CD4-positive, alpha-beta T cell treated with Interleukin-15 for 4 hours (primary cell): ENCODE results near the gene EBF4.
"Not testable (repeated sequence)": the region's sequence is repeated elsewhere in the genome, so short reads cannot be mapped to it uniquely, and the experiment has no call there.

Experiments
- DNase-seq: peaks from one replicate; pipeline ENCODE4 v3.0.0-alpha.2; 2020; ENCODE audit warnings: low spot score

The EBF4 gene

GRCh38 chr20:2757969-2758368, 65.4 kb downstream of the EBF4 start:
- DNase-seq: no peak

DNA sequence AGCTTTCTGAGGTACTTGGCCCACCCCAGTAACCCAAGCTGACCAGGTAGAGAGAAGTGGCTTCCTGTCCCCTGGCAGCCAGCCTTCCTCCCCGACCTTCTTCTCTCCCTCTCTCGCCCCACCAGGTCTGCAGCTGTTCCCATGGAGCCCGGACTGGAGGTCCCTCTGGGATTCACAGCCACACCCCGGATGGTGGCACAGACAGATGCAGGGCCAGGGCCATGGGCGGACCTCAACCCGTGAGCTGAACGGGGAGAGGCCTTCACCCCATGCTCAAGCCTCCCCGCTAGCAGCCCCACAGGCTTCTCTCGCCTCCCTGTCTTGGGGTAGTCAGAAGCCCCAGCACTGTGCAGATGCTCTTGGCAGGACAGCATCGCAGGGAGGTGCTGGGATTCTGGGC, 66.6 kb downstream of the EBF4 start:
- no peak for DNase-seq

DNA sequence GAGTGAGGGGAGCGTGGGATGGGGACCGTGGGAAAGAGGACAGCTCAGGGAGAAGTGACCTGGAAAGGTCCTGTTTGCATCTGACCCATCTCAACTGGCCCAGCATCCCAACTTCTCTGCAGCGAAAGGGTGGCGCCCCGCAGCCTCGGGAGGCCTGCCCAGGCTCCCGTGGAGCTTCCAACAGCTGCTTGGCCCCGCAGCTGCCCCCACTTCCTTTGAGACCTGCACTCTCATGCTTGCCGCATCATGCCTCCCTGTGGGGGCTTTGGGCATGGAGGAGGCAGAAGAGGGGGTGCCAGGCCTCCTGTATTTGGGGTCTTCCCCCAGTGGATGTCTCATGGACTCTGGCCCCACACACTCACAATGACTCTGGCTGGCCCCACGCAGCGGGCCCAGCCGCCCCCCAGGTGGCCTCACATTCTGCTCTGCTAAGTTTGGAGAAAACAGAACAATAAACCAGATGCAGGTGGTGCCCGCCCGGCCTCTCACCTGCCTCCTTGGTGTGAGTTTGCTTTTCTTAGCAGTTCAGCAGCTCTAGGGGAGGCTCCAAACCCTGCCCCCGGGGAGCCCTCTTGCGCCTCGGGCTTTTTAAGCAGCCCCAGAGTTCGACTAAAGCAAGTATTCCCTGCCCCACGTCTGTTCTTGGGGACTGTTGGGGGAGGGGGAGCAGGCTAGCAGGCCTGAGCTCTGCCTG, 67.2 kb downstream of the EBF4 start:
- DNase-seq: no peak

- DNase-seq: no peak
Measured at GRCh38 chr20:2760297-2760951, 67.8 kb downstream of the EBF4 start.

GRCh38 chr20:2760952-2761305, 68.3 kb downstream of the EBF4 start:
- DNase-seq: no peak

- DNase-seq: no peak
Measured at GRCh38 chr20:2761885-2762284, 69.3 kb downstream of the EBF4 start.

- no peak for DNase-seq
Measured at GRCh38 chr20:2762578-2763131, 70.1 kb downstream of the EBF4 start.

GRCh38 chr20:2763186-2763585, 70.6 kb downstream of the EBF4 start:
- no peak for DNase-seq

DNA sequence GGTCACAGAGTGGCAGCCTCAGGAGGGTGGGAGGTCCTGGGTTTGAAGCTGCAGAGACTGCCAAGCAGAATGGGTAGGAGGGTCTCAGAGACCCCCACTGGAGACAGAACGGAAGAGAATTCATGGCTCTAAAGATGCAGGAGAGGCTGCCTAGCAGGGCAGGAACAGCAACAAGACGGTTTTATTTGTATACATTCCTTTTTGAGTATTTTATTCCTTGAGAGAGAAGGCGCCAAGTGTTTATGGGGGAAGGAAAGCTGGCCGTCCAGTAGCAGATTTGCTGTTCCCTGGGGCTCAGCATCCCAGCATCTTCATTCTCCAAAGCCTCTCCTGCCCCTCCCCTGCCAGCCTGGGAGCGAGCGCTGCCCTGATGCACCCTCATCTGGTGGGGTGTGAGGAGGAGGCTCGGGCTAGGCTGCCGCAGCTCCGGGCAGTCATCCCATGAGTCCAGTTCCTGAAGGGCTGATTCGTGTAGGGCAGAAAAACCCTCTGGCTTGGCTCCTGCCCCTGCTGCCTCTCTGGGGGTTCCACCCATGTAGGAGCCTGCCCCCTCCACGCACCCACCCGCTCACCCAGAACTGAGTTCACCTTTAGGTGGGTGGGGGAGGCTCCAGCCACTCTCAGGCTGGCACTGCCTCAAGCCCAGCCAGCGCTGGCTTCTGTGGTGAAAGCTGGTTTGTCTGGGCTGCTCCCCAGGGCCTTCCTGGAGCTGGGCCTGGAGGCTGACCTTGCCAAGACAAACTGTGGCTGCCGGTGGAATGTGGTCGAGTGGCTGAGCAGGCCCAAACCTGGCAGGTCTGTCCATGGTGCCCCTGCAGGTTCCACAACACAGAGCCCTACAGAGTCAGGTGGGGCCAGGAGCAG, 75.4 kb downstream of the EBF4 start:
- no peak for DNase-seq

DNA sequence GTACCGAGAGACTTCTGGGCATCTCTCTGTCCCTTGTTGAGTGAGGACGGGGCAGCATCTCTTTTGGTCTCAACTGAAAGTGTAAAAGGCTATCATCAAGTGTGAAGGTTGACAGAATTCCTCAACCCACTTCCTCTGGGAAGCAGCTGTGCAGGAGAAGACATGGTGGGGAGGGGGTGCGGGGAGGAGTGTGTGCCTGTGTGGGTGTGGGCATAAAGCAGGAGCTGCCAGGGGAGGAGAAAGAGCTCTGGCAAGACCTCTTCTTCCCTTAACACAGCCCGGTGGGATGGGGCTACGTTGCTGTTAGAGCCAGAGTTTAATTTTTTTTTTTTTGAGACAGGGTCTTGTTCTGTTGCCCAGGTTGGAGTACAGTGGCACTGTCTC, 76.0 kb downstream of the EBF4 start:
- no peak for DNase-seq

- not testable (repeated sequence) for DNase-seq
Measured at GRCh38 chr20:2770091-2770490, 77.5 kb downstream of the EBF4 start.

GRCh38 chr20:2771631-2772080, 79.1 kb downstream of the EBF4 start:
- DNase-seq: no peak

DNA sequence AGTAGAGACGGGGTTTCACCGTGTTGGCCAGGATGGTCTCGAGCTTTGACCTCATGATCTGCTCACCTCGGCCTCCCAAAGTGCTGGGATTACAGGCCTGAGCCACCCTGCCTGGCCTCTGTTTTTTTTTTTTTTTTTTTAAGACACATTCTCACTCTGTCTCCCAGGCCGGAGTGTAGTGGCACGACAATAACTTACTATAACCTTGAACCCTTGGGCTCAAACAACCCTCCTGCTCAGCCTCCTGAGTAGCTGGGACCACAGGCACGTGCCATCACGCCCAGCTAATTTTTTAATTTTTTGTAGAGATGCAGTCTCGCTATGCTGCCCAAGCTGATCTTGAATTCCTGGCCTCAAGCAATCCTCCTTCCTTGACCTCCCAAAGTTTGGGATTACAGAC, 81.2 kb downstream of the EBF4 start:
- DNase-seq: no peak

GRCh38 chr20:2775139-2775538, 82.6 kb downstream of the EBF4 start:
- DNase-seq: no peak

GRCh38 chr20:2778602-2779321, 86.2 kb downstream of the EBF4 start:
- DNase-seq: no peak

GRCh38 chr20:2780948-2781347, 88.4 kb downstream of the EBF4 start:
- no peak for DNase-seq

- no peak for DNase-seq
Measured at GRCh38 chr20:2783908-2784566, 91.5 kb downstream of the EBF4 start.

DNA sequence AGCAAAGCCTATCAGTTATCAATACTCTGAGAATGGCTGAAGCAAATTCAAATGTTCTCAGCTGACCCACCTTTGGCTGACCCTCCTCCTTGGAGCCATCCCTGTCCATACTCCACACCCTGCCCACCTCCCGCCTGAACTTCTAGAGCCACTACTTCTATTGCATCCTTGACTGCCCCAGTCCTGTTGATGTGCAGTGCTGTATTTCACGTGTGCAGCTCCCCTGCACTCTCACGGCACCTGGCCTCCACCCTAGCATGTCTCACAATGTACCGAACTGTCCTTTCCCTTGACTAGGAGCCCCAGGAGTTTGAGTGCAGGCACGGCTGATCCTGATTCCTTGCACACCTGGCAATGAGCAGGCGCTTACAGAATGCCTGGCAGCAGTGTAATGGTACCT, 100.9 kb downstream of the EBF4 start:
- DNase-seq: no peak

DNA sequence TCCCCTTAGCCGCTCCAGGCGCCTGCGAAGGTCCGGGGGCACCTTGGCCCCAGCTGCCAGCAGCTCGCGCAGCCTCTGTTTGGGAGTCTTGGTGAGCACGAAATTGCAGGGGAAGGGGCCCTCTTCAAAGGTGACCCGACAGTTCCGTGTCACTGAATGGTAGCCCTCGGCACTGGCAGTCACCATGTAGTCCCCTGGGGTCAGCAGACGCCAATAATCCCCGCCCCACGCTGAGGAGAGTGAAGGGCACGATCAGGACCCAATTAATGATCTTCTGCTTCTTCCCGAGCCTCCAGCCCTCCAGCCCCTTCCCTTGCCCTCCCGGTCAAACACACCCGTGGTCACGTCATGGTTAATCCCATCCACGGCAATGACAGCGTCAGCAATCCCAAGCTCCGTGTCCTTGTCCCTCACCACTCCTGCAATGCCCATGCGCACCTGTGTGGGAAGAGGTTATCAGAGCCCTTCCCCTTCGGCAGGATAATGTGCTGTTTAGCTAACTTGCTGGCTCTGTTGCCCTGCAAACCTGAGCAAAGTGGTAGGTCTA, 101.7 kb downstream of the EBF4 start:
- no peak for DNase-seq

- no peak for DNase-seq
Measured at GRCh38 chr20:2794866-2795447, 102.4 kb downstream of the EBF4 start.

DNA sequence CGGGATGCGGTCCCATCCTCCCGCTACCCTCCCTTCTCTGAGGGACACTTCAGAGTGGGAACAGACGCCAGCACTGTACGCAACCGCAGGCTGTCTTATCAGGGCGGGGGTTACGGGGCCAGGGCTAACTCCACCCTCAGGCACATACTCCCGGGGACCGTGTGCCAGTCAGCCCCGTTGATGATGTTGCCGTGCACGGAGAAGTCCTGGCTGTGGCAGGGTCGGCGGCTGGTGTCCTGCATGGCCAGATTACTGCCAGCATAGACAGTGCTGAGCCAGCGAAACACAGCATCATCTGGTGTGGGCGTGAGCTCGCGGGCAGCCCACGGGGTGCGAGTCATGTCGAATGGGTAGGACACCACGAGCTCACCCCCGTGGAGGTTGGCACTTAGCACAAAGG, 102.9 kb downstream of the EBF4 start:
- DNase-seq: no peak
